ENCODE data around the gene RGS7BP.

Gene RGS7BP

DNA sequence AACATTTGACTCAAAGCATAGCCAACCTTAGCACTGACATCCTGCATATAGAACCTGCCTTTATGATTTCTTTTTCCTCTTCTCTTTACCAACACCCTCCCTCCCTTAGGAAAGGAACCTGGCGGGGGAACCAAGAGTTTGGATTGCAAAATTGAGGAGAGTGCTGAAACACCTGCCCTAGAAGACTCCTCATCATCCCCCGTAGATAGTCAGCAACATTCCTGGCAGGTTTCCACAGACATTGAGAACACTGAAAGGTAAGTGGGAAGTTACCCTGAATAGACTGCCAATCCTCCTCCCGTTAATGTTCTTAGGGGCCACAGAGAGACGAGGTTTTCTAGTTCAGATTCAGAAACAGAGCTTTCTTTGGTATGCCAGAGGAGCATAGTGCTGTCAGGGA lies 88.8 kb downstream of the RGS7BP start:
- Histone ChIP-seq H3K4me3 (ENCODE audit: low read depth, low read length) (no peak overlapping the region), H3K36me3 (ENCODE audit: insufficient read depth, low read length) (no peaks in the 10 kb centered on the region), H3K79me2 (ENCODE audit: control insufficient read depth, insufficient read depth, low read length, unreplicated experiment) (no peaks in the 10 kb centered on the region), H3K27me3 (ENCODE audit: insufficient read depth, low read length) (peaks cover 37% of the 10 kb centered on the region), H2AFZ (ENCODE audit: low read length, unreplicated experiment) (no peak overlapping the region), H3K27ac (ENCODE audit: low read depth, low read length) (no peak overlapping the region), H3K4me1 (ENCODE audit: control insufficient read depth, insufficient read depth, low read length, unreplicated experiment) (no peaks in the 10 kb centered on the region)

DNA sequence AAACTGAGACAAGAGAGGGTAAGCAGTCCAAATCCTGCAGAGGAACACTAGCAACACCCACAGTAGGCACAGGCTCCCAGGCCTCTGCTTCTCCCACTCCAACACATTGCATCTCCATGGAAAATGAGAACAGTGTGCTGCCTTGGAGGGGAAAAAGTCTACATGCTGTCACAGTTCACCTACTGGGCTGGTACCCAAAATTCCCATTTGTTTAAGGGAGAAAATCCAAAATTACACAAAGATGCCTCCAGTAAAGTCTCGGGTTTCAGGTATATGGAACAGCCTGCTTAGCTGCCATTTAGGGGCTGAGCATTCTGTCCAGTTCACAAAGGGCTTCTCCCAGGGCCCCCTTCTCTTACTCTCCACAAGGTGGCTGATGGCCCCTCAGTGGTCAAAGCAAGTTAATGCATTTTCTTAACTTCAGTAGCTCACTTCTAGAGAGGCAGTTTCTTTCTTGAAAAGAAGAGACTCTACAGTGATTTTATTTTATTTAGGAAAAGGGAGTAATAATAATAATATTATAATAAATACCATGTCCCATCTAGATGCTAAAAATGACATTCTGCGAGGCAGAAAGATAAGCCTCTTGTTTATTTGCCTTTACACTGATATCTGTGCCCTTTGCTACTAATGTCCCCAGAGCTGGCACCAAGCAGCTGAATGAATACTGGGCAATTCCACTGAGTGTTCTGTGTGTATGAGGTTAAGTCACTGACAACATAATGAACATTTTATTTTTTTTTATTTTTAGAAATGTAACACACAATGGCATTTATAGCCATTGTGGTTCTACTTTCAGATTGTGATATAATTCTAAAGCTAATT lies 89.4 kb downstream of the RGS7BP start:
- Histone ChIP-seq H3K27me3 (ENCODE audit: insufficient read depth, low read length) (peaks cover 43% of the 10 kb centered on the region), H3K4me3 (ENCODE audit: low read depth, low read length) (no peak overlapping the region), H3K27ac (ENCODE audit: low read depth, low read length) (no peak overlapping the region), H2AFZ (ENCODE audit: low read length, unreplicated experiment) (no peak overlapping the region), H3K4me1 (ENCODE audit: control insufficient read depth, insufficient read depth, low read length, unreplicated experiment) (no peaks in the 10 kb centered on the region), H3K79me2 (ENCODE audit: control insufficient read depth, insufficient read depth, low read length, unreplicated experiment) (no peaks in the 10 kb centered on the region), H3K36me3 (ENCODE audit: insufficient read depth, low read length) (no peaks in the 10 kb centered on the region)

DNA sequence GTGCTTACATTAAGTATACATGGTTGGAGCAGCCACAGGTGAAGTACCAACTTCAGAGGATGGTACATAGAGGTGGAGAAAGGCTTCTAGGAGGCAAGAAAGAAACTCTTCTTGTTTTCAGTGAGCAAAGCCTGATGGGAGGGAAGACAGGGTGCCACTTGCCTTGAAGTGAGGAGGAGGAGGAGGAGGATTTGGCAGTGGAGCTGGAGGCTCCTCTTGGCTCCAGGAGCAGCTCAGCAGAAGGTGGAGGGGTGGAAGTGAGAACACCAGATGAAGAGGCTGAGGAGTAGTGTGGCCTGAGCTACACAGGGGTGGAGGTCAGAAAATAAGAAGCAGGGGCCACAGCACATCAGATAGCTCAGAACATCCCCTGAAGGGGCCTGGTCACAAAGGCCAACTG lies 93.4 kb downstream of the RGS7BP start:
- no peaks in the 10 kb centered on the region for H3K36me3 ChIP-seq (ENCODE audit: insufficient read depth, low read length)
- H3K79me2 ChIP-seq (ENCODE audit: control insufficient read depth, insufficient read depth, low read length, unreplicated experiment), result no peaks in the 10 kb centered on the region
- no peak overlapping the region for H2AFZ ChIP-seq (ENCODE audit: low read length, unreplicated experiment)
- H3K4me1 ChIP-seq (ENCODE audit: control insufficient read depth, insufficient read depth, low read length, unreplicated experiment), result no peaks in the 10 kb centered on the region
- peaks cover 65% of the 10 kb centered on the region for H3K27me3 ChIP-seq (ENCODE audit: insufficient read depth, low read length)
- no peak overlapping the region for H3K27ac ChIP-seq (ENCODE audit: low read depth, low read length)
- no peak overlapping the region for H3K4me3 ChIP-seq (ENCODE audit: low read depth, low read length)

DNA sequence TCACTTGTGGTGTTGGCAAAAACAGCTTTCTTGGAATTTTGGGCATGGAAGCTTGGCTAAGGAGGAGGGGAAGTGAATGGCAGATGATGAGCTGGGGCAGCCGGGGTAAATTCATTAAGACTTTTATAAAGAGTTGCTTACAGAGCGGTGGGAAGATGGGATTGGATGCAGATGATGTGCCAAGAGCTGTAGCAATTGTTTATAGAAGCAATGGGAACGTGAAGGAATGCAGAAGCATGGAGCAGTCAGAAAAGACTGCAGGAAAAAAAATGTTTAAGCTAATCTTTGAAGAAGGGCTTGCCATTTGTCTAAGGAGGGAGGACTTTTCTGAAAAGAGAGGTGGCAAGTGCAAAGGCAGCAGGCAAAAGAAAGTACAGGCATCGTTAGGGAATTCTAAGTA lies 97.9 kb downstream of the RGS7BP start:
- H3K4me1 ChIP-seq (ENCODE audit: control insufficient read depth, insufficient read depth, low read length, unreplicated experiment), result no peaks in the 10 kb centered on the region
- no peaks in the 10 kb centered on the region for H3K36me3 ChIP-seq (ENCODE audit: insufficient read depth, low read length)
- H3K27ac ChIP-seq (ENCODE audit: low read depth, low read length), result no peak overlapping the region
- no peak overlapping the region for H3K4me3 ChIP-seq (ENCODE audit: low read depth, low read length)
- no peaks in the 10 kb centered on the region for H3K79me2 ChIP-seq (ENCODE audit: control insufficient read depth, insufficient read depth, low read length, unreplicated experiment)
- peaks cover 83% of the 10 kb centered on the region for H3K27me3 ChIP-seq (ENCODE audit: insufficient read depth, low read length)
- no peak overlapping the region for H2AFZ ChIP-seq (ENCODE audit: low read length, unreplicated experiment)

DNA sequence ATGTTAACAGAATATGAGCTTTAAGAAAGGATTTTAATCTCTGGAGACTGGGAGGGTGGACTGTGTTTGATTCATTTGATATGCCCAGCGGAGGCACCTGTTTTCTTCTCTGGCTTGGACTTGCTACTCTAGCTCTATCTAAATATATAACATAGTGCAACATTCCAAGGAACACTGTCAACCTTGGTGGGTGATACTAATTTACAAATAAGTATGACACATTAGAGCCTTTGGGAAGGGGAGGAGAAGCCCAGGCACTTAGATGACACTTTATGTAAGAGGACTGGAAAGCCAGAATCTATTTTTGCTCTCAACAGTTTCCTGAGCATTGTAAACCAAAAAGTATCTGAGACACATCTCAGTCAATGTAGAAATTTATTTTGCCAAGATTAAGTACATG lies 101.1 kb downstream of the RGS7BP start:
- Histone ChIP-seq H3K4me1 (ENCODE audit: control insufficient read depth, insufficient read depth, low read length, unreplicated experiment) (no peaks in the 10 kb centered on the region), H3K27ac (ENCODE audit: low read depth, low read length) (no peak overlapping the region), H3K36me3 (ENCODE audit: insufficient read depth, low read length) (no peaks in the 10 kb centered on the region)

DNA sequence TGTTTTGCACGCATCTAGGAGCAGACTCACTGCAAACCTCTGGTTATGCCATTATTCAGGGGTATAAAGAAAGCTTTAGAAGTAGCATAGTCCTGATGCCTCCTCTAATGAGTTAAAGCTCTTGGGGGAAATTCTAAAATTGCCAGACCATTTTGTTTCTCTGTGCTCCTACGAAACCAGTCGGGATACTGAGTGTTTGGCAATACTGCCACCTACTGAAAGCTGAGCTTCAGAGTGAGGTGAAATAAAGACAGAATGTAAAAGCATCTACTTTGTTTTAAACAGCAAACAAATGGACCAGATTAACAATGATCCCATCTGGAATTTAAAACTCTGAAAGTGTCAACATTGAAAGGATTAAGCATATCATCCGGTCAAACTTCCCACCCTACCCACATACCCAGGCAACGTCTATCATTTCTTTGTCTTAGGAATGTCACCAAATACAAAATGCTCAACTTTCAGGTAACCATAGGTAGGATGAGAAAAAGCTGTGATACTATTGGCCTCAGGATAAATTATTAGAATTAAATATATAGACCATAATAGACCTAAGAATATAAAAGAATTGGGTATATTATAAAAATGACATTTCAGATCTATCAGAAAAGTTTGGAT lies 106.6 kb downstream of the RGS7BP start:
- H3K79me2 ChIP-seq (ENCODE audit: control insufficient read depth, insufficient read depth, low read length, unreplicated experiment), result no peaks in the 10 kb centered on the region
- no peak overlapping the region for H3K27ac ChIP-seq (ENCODE audit: low read depth, low read length)
- peak overlapping the region; percentile 70 for H2AFZ ChIP-seq (ENCODE audit: low read length, unreplicated experiment)
- no peaks in the 10 kb centered on the region for H3K4me1 ChIP-seq (ENCODE audit: control insufficient read depth, insufficient read depth, low read length, unreplicated experiment)
- no peak overlapping the region for H3K4me3 ChIP-seq (ENCODE audit: low read depth, low read length)
- no peaks in the 10 kb centered on the region for H3K36me3 ChIP-seq (ENCODE audit: insufficient read depth, low read length)
- H3K27me3 ChIP-seq (ENCODE audit: insufficient read depth, low read length), result peaks cover 64% of the 10 kb centered on the region

More for the DNA sequence above, 101.1 kb downstream of the RGS7BP start:
- peaks cover 85% of the 10 kb centered on the region for H3K27me3 ChIP-seq (ENCODE audit: insufficient read depth, low read length)
- H2AFZ ChIP-seq (ENCODE audit: low read length, unreplicated experiment), result no peak overlapping the region
- no peaks in the 10 kb centered on the region for H3K79me2 ChIP-seq (ENCODE audit: control insufficient read depth, insufficient read depth, low read length, unreplicated experiment)
- H3K4me3 ChIP-seq (ENCODE audit: low read depth, low read length), result no peak overlapping the region

DNA sequence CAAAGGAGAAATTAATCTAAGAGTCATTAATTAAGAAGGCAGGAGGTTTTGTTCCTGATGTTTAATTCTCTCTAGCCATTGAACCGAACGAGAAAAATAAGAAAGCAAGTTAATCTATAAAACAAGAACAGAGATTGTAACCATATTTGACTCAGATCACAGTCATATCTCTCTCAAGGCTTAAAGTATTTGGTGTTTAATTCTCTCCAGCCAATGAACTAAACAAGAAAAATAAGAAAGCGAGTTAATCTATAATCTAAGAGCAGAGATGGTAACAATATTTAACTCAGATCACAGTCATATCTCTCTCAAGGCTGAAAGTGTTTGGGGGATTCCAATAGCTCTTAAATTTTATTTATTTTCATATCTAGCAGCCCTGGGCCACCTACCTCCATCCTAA lies 110.1 kb downstream of the RGS7BP start:
- no peak overlapping the region for H3K27ac ChIP-seq (ENCODE audit: low read depth, low read length)
- peaks cover 30% of the 10 kb centered on the region for H3K27me3 ChIP-seq (ENCODE audit: insufficient read depth, low read length)
- no peaks in the 10 kb centered on the region for H3K4me1 ChIP-seq (ENCODE audit: control insufficient read depth, insufficient read depth, low read length, unreplicated experiment)
- H2AFZ ChIP-seq (ENCODE audit: low read length, unreplicated experiment), result no peak overlapping the region
- no peak overlapping the region for H3K4me3 ChIP-seq (ENCODE audit: low read depth, low read length)
- H3K36me3 ChIP-seq (ENCODE audit: insufficient read depth, low read length), result no peaks in the 10 kb centered on the region
- H3K79me2 ChIP-seq (ENCODE audit: control insufficient read depth, insufficient read depth, low read length, unreplicated experiment), result no peaks in the 10 kb centered on the region

DNA sequence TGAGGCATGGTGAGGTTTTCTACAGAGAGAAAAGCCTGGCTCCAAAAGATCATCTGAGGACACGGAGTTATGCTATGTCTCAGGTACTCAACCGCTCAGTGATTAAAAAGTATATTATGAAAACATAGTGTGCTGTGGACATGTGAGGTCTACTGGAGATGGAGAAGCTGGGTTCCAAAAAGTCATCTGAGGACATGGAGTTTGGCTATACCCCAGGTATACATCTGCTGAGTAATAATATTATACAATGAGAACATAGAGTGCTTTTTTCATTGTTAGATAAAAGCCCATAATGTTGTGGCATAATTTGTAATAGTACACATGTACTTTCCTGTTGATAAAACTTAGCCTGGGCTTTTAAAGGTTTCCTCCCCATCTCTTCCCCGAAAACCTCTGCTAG lies 113.8 kb downstream of the RGS7BP start:
- no peak overlapping the region for H3K4me3 ChIP-seq (ENCODE audit: low read depth, low read length)
- peaks cover 33% of the 10 kb centered on the region for H3K27me3 ChIP-seq (ENCODE audit: insufficient read depth, low read length)
- H3K4me1 ChIP-seq (ENCODE audit: control insufficient read depth, insufficient read depth, low read length, unreplicated experiment), result no peaks in the 10 kb centered on the region
- no peak overlapping the region for H2AFZ ChIP-seq (ENCODE audit: low read length, unreplicated experiment)
- no peaks in the 10 kb centered on the region for H3K36me3 ChIP-seq (ENCODE audit: insufficient read depth, low read length)
- no peak overlapping the region for H3K27ac ChIP-seq (ENCODE audit: low read depth, low read length)
- H3K79me2 ChIP-seq (ENCODE audit: control insufficient read depth, insufficient read depth, low read length, unreplicated experiment), result no peaks in the 10 kb centered on the region

DNA sequence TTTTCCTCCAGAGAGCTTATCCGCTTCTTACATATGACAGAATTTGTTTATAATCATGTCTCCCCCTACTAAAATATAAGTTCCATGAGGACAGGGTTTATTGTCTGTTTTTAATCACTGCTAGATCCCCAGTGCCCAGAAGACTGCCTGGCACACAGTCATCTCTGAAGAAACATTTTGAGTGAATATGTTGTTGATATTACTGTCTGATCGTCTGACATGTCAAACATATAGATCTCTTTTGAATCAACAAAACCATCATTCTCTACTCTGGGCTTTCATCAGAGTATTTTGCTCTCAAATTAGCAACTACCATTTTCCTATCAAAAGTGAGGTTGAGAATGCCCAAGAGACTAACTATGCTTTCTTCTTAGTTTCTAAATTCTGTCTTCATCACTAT lies 117.2 kb downstream of the RGS7BP start:
- Histone ChIP-seq H3K27ac (ENCODE audit: low read depth, low read length) (no peak overlapping the region), H3K27me3 (ENCODE audit: insufficient read depth, low read length) (peaks cover 27% of the 10 kb centered on the region), H3K4me1 (ENCODE audit: control insufficient read depth, insufficient read depth, low read length, unreplicated experiment) (peaks cover 5% of the 10 kb centered on the region), H3K36me3 (ENCODE audit: insufficient read depth, low read length) (no peaks in the 10 kb centered on the region), H2AFZ (ENCODE audit: low read length, unreplicated experiment) (no peak overlapping the region), H3K4me3 (ENCODE audit: low read depth, low read length) (no peak overlapping the region), H3K79me2 (ENCODE audit: control insufficient read depth, insufficient read depth, low read length, unreplicated experiment) (no peaks in the 10 kb centered on the region)

DNA sequence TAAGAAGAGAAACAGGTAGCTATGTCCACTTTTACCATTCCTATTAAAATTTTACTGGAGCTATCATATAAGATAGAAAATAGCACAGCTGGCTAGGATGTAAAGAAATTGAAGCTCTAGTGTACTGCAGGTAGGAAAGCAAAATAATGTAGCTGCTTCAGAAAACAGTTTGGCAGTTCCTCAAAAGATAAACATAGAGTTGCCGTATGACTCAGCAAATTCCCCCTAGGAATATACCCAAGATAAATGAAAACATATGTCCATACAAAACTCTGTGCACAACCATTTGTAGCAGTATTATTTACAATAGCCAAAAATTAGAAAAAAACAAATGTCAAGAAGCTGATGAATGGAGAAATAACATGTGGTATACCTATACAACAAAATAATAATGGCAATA lies 119.9 kb downstream of the RGS7BP start:
- Histone ChIP-seq H3K36me3 (ENCODE audit: insufficient read depth, low read length) (no peaks in the 10 kb centered on the region), H3K79me2 (ENCODE audit: control insufficient read depth, insufficient read depth, low read length, unreplicated experiment) (no peaks in the 10 kb centered on the region), H2AFZ (ENCODE audit: low read length, unreplicated experiment) (no peak overlapping the region), H3K27ac (ENCODE audit: low read depth, low read length) (no peak overlapping the region), H3K4me1 (ENCODE audit: control insufficient read depth, insufficient read depth, low read length, unreplicated experiment) (peaks cover 5% of the 10 kb centered on the region), H3K4me3 (ENCODE audit: low read depth, low read length) (no peak overlapping the region), H3K27me3 (ENCODE audit: insufficient read depth, low read length) (peaks cover 27% of the 10 kb centered on the region)

DNA sequence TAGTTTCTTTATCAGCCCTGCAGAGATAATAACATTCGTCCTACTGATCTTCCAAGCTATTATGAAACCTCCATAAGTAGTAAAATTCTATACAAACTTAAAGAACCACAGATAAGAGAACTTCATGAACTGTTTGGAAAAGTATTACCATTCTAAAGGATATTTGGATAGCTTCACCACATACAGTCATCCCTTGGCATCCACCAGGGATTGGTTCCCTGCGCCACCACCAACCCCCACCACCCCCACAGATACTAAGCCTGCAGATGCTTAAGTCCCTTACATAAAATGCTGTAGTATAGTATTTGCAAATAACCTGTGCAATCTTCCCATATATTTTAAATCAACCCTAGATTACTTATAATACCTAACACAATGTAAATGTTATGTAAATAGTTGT lies 123.1 kb downstream of the RGS7BP start:
- H3K27me3 ChIP-seq (ENCODE audit: insufficient read depth, low read length), result peaks cover 11% of the 10 kb centered on the region
- H3K36me3 ChIP-seq (ENCODE audit: insufficient read depth, low read length), result no peaks in the 10 kb centered on the region
- H3K4me1 ChIP-seq (ENCODE audit: control insufficient read depth, insufficient read depth, low read length, unreplicated experiment), result peaks cover 5% of the 10 kb centered on the region
- H2AFZ ChIP-seq (ENCODE audit: low read length, unreplicated experiment), result no peak overlapping the region
- no peaks in the 10 kb centered on the region for H3K79me2 ChIP-seq (ENCODE audit: control insufficient read depth, insufficient read depth, low read length, unreplicated experiment)
- no peak overlapping the region for H3K27ac ChIP-seq (ENCODE audit: low read depth, low read length)
- H3K4me3 ChIP-seq (ENCODE audit: low read depth, low read length), result no peak overlapping the region

All from ACC112 (cell line).